Measurements from ENCODE around the gene E2F8.

DNA sequence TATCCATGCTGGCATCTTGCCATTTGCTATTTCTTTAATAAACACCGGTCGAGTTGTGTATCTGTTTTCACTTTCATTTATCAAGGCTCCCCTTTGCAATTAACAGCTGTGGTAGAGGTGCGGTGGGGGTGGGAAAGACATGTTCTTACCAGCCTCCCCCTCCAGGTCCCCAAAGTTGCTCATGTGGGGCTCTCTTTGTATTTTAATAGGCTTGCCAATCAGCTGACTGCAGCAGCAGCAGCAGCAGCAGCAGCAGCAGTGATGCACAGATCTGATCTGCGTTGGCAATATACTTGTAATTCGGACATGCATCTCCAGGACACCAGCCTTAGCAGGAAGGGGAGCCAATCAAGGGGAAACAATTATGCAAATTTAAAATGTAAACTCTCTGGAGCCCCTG is 40.3 kb upstream of the E2F8 start:
- TF ChIP-seq CTCF (IDR thresholded peaks at IDR 0.05; ENCODE audit: low read depth, low read length, poor library complexity, severe bottlenecking) (no peak), EZH2phosphoT487 (IDR thresholded peaks at IDR 0.05; ENCODE audit: borderline replicate concordance, low read length) (no peak)
